ENCODE results near the gene WDR27. TPM values are rescaled to one million over a fixed set of nuclear protein-coding genes. Genes with fewer than 3 reads are reported as not detected.
A peak's percentile ranks its signal among the peaks of the same experiment; 100 is the strongest.

The WDR27 gene
- 40.2 and 83.0 TPM in 2 replicates for total RNA-seq
- 54.4 and 66.8 TPM in 2 replicates for polyA plus RNA-seq

DNA sequence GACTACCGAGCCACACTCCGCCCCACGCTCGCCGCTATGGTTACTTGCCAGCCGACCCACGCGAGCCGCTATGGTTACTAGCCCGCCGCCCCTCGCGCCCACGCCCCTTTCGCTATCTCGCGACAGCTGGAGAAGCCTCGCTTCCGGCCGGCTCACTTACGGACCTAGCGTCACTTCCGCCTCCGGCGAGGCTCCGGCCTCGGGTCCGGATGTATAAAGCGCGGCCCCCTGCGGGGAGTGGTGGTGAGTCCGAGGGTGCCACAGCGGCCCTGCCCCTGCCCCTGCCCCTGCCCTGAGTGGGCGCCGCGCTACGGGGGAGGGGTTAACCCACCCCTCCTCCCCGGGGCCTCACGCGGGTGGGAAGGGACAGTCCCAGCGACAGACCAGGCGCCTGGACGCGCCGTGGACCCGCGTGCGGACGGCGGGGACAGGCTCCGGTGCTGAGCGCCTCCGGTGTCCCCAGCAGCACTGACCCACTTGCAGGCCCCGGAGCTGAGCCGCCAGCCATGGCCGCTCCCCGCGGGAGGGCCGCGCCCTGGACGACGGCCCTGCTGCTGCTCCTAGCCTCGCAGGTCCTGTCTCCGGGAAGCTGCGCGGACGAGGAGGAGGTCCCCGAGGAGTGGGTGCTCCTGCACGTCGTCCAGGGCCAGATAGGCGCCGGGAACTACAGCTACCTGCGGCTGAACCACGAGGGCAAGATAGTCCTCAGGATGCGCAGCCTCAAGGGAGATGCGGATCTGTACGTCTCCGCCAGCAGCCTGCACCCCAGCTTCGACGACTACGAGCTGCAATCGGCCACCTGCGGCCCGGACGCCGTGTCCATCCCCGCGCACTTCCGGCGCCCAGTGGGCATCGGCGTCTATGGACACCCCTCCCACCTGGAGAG lies at the start of gene WDR27, which contains the start of gene C6orf120:
TSS of gene WDR27 (minus strand) at position 76 of the 886 bp plus-strand sequence. CDS start 13,024 bp downstream, outside the sequence.
TSS of gene C6orf120 (plus strand) at position 173 of the 886 bp plus-strand sequence. CDS start at position 507, 334 bp downstream.
- TF ChIP-seq, protein P1, sequence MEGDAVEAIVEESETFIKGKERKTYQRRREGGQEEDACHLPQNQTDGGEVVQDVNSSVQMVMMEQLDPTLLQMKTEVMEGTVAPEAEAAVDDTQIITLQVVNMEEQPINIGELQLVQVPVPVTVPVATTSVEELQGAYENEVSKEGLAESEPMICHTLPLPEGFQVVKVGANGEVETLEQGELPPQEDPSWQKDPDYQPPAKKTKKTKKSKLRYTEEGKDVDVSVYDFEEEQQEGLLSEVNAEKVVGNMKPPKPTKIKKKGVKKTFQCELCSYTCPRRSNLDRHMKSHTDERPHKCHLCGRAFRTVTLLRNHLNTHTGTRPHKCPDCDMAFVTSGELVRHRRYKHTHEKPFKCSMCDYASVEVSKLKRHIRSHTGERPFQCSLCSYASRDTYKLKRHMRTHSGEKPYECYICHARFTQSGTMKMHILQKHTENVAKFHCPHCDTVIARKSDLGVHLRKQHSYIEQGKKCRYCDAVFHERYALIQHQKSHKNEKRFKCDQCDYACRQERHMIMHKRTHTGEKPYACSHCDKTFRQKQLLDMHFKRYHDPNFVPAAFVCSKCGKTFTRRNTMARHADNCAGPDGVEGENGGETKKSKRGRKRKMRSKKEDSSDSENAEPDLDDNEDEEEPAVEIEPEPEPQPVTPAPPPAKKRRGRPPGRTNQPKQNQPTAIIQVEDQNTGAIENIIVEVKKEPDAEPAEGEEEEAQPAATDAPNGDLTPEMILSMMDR (IDR thresholded peaks at IDR 0.05; ENCODE audit: low read depth, low read length): no peak
- Histone ChIP-seq H3K4me1 (ENCODE audit: low read depth) (peaks cover 17% of the 10 kb centered on the region), H3K27me3 (no peaks in the 10 kb centered on the region), H3K27ac (peak within 1 kb of the TSS; percentile 89), H3K9me3 (ENCODE audit: low read depth) (no peaks in the 10 kb centered on the region), H3K4me3 (peak within 1 kb of the TSS; percentile 66), H3K36me3 (peaks cover 14% of the 10 kb centered on the region)
- peak; percentile 97 to 98 for DNase-seq (ENCODE audit: low read depth in 1 of 2, low spot score in 1 of 2)

DNA sequence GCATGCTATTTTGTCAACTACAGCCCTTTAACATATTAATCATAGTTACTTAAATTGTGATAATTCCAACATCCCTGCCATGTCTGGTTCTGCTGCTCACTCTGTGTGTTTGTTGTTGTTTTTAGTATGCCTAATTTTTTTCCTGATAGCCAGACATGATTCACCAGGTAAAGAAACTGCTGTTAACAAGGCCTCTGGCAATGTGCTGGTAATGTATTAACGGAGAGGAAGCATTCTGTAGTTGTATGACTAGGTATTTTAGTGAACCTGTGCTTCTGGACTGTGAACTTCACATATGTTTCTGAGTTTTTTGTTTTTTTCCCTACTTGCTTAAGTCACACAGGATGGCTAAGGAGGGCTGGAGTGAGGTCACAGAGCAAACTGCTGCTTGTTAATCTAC lies 44.7 kb upstream of the WDR27 start:
- Histone ChIP-seq H3K27me3 (no peaks in the 10 kb centered on the region), H3K36me3 (no peaks in the 10 kb centered on the region), H3K9me3 (ENCODE audit: low read depth) (no peaks in the 10 kb centered on the region), H3K4me3 (no peak overlapping the region), H3K4me1 (ENCODE audit: low read depth) (peaks cover 10% of the 10 kb centered on the region), H3K27ac (no peak overlapping the region)
- TF ChIP-seq, protein P1 (IDR thresholded peaks at IDR 0.05; ENCODE audit: low read depth, low read length): no peak
- DNase-seq (ENCODE audit: low read depth in 1 of 2, low spot score in 1 of 2): no peak

DNA sequence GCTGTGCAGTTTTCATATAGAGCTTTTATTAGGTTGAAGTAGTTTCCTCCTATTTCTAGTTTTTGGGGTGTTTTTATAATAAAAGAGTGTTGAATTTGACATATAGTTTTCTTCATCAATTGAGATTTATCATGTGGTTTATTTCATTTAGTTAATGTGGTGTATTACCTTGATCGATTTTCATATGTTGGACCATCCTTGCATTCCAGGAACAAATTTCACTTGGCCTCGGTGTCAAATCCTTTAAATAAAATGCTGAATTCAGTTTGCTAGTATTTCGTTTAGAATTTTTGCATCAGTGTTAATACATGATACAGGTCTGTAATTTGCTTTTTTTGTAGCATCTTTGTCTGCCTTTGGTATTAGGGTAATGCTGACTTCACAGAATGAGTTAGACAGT lies 43.6 kb upstream of the WDR27 start:
- no peak for DNase-seq (ENCODE audit: low read depth in 1 of 2, low spot score in 1 of 2)
- Histone ChIP-seq H3K27ac (no peak overlapping the region), H3K27me3 (no peaks in the 10 kb centered on the region), H3K9me3 (ENCODE audit: low read depth) (no peaks in the 10 kb centered on the region), H3K4me3 (no peak overlapping the region), H3K36me3 (no peaks in the 10 kb centered on the region), H3K4me1 (ENCODE audit: low read depth) (peaks cover 7% of the 10 kb centered on the region)
- TF ChIP-seq, protein P1 (IDR thresholded peaks at IDR 0.05; ENCODE audit: low read depth, low read length): no peak

DNA sequence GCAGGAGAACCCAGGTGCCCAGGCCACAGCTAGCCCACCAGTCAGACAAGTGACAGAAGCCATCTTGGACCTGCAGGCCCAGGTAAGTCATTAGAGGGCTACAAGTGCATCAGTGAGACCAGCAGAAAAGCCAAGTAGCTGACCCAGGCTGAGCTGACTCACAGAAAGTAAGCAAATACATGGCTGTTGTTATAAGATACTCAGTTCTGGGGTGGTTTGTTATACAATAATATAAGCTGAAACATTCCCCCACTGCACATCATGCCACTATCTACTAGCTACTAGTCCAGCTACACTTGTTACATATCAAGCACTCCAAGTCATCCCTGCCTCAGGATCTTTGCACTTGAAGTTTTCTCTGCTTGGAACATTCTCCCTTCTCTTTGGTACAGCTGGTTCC lies 39.5 kb upstream of the WDR27 start:
- H3K4me1 ChIP-seq (ENCODE audit: low read depth): peaks cover 4% of the 10 kb centered on the region
- no peak for DNase-seq (ENCODE audit: low read depth in 1 of 2, low spot score in 1 of 2)
- H3K9me3 ChIP-seq (ENCODE audit: low read depth): no peaks in the 10 kb centered on the region
- no peaks in the 10 kb centered on the region for H3K27me3 ChIP-seq
- TF ChIP-seq, protein P1 (IDR thresholded peaks at IDR 0.05; ENCODE audit: low read depth, low read length): no peak
- no peak overlapping the region for H3K27ac ChIP-seq
- H3K4me3 ChIP-seq: no peak overlapping the region
- H3K36me3 ChIP-seq: no peaks in the 10 kb centered on the region

DNA sequence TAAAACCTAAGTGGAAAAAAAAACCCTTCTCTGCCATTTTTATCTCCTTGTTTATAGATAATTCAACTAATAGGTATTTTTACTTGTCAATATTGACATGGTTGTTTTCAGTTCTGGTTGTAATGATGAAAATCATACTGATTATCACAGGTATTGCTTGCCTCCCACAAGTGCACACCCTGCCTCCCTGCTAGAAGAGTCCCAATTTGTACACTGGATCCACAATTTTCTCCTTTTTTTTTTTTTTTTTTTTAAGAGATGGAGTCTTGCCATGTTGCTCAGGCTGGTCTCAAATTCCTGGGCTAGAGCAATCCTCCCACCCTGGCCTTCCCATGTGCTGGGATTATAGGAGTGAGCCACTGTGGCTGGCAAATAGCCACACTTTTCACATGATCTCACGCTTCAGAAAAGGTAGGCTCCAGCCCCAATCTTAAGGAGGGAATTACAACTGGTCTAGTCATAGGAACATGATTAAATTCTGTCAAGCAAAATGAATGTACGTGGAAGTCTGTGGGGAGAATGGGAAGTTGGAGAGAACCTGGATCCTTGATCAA lies 37.2 kb upstream of the WDR27 start:
- TF ChIP-seq, protein P1 (IDR thresholded peaks at IDR 0.05; ENCODE audit: low read depth, low read length): no peak
- Histone ChIP-seq H3K27ac (peak overlapping the region; percentile 45), H3K4me1 (ENCODE audit: low read depth) (peaks cover 4% of the 10 kb centered on the region), H3K27me3 (no peaks in the 10 kb centered on the region), H3K4me3 (no peak overlapping the region), H3K9me3 (ENCODE audit: low read depth) (no peaks in the 10 kb centered on the region), H3K36me3 (no peaks in the 10 kb centered on the region)
- no peak for DNase-seq (ENCODE audit: low read depth in 1 of 2, low spot score in 1 of 2)
